Endothelial cell of umbilical vein (primary cell): ENCODE data around the gene UBE2L3.

Experiments
- CTCF ChIP-seq, 2 donors: IDR thresholded peaks; 1 replicate in 1 of 2; 2 replicates in 1 of 2; pipeline ENCODE4 v1.5.1; 2011; ENCODE audit warnings: low read length in 2 of 2, mild to moderate bottlenecking in 2 of 2, moderate library complexity in 2 of 2, control low read depth in 1 of 2, inconsistent platforms in 1 of 2, low read depth in 1 of 2; ENCODE audit not compliant: insufficient read depth in 1 of 2; ENCODE audit errors: extremely low read depth in 1 of 2
- EZH2 ChIP-seq: IDR thresholded peaks from 2 replicates; pipeline ENCODE4 v1.6.1; 2012; ENCODE audit warnings: borderline replicate concordance, low read depth, mild to moderate bottlenecking, moderate library complexity, low read length, inconsistent platforms; ENCODE audit not compliant: severe bottlenecking
- MAX ChIP-seq: IDR thresholded peaks from 2 replicates; pipeline ENCODE4 v1.6.1; 2011; ENCODE audit not compliant: insufficient read depth, insufficient read length
- POLR2A ChIP-seq: IDR thresholded peaks from 2 replicates; pipeline ENCODE4 v1.6.1; 2012; ENCODE audit warnings: low read depth, mild to moderate bottlenecking, control low read depth, low read length

- TF ChIP-seq CTCF (IDR thresholded peaks at IDR 0.05; ENCODE audit: extremely low read depth in 1 of 2, insufficient read depth in 1 of 2, low read depth in 1 of 2, low read length in 2 of 2) (no peak), POLR2A (no peak), MAX (no peak), EZH2 (no peak)
Observed at GRCh38 chr22:21571679-21572078, 4.2 kb downstream of the UBE2L3 start.
